ENCODE data around the gene CRTC1. TPM values are rescaled to one million over a fixed set of nuclear protein-coding genes. Genes with fewer than 3 reads are reported as not detected.

Gene CRTC1
- total and polyA plus RNA-seq, 9 of the 15 experiments (the other 6 are each of a cell fraction or from before 2014, with no cell fraction given), result 0.25 to 3.8 (median 1.2) TPM; not detected in 2

- no peaks in the 10 kb centered on the region for H3K79me2 ChIP-seq (ENCODE audit: control insufficient read depth, insufficient read depth, low read length)
- no peaks in the 10 kb centered on the region for H3K9me1 ChIP-seq (ENCODE audit: control insufficient read depth, insufficient read depth, low read length)
- H3K4me2 ChIP-seq (ENCODE audit: insufficient read depth, low read length), result no peak overlapping the region
- no peaks in the 10 kb centered on the region for H3K9me3 ChIP-seq (replicated peaks; ENCODE audit: control insufficient read depth, insufficient read depth, low read depth, low read length)
- no peak overlapping the region for H2AFZ ChIP-seq (ENCODE audit: low read depth, low read length)
- no TSS peak for BruUV-seq (replicated peaks)
- ATAC-seq, result peak; percentile 21
- H3K4me3 ChIP-seq, result no peak overlapping the region
- in situ Hi-C loops (cut with MboI) (no loop called here), intact Hi-C loops (cut with micrococcal nuclease) (no loop called here)
- H3K27me3 ChIP-seq (ENCODE audit: control insufficient read depth in 2 of 2, insufficient read depth in 2 of 2, low read length in 2 of 2), result no peaks in the 10 kb centered on the region; a peak in 2 of 5 replicates
- peak; percentile 56 to 73 (median 69) for DNase-seq (ENCODE audit: extremely low read depth in 1 of 4, low spot score in 3 of 4)
- ChIA-PET POLR2A (interaction anchor here (0.6 to 2.7 kb wide), 4 partner anchors 10 to 140 kb away, joined by 3 to 14 read pairs (median 3); no protein-coding TSS in a partner anchor), CTCF (ENCODE audit: low intra/inter-chr PET ratio) (no interaction called here)
- H4K20me1 ChIP-seq (replicated peaks; ENCODE audit: control insufficient read depth, insufficient read depth, low read length), result peaks cover 14% of the 10 kb centered on the region
- H3K9ac ChIP-seq (ENCODE audit: insufficient read depth in 1 of 2, low read depth in 2 of 2, low read length in 2 of 2), result peak overlapping the region in 1 of 2 experiments; percentile 70; a peak in 2 of 4 replicates
- WGBS (ENCODE audit: insufficient coverage, low coverage, missing lambda C conversion rate), result 24% methylated on average over 32 of the region's 41 CpGs
- H3K27ac ChIP-seq (ENCODE audit: extremely low read depth, low read depth, low read length), result no peak overlapping the region
- FAIRE-seq, result peak; percentile 69
- peaks cover 6 to 60% of the 10 kb centered on the region in 2 experiments; a peak in 4 of 5 replicates for H3K4me1 ChIP-seq (replicated peaks in 1 of 2; ENCODE audit: control insufficient read depth in 2 of 2, insufficient read depth in 2 of 2, low read length in 2 of 2)
- H3K36me3 ChIP-seq (ENCODE audit: control insufficient read depth, insufficient read depth, low read length), result no peaks in the 10 kb centered on the region
- TF ChIP-seq MAFF (IDR thresholded peaks at IDR 0.05; ENCODE audit: low read length), result no peak
- TF ChIP-seq EWSR1 (IDR thresholded peaks at IDR 0.05; ENCODE audit: borderline replicate concordance, low read depth, partially characterized antibody), result no peak
- TF ChIP-seq MBD2 (IDR thresholded peaks at IDR 0.05; ENCODE audit: borderline replicate concordance, low read depth), result 0 out of 2 replicates have a peak, but pooled peaks have one; percentile 23
- TF ChIP-seq TARDBP (IDR thresholded peaks at IDR 0.05), result 0 out of 2 replicates have a peak, but pooled peaks have one; percentile 33
- TF ChIP-seq CREM (IDR thresholded peaks at IDR 0.05; ENCODE audit: low read depth), result peak; percentile 49; the same call in 1 of the 2 replicates
- TF ChIP-seq CTBP1 (IDR thresholded peaks at IDR 0.05; ENCODE audit: borderline replicate concordance), result peak; percentile 53
- TF ChIP-seq SMARCC2 (IDR thresholded peaks at IDR 0.05; ENCODE audit: low read depth), result 0 out of 2 replicates have a peak, but pooled peaks have one; percentile 42
- peak; percentile 75 for TF ChIP-seq ARID1B (IDR thresholded peaks at IDR 0.05)
- TF ChIP-seq, protein P1, sequence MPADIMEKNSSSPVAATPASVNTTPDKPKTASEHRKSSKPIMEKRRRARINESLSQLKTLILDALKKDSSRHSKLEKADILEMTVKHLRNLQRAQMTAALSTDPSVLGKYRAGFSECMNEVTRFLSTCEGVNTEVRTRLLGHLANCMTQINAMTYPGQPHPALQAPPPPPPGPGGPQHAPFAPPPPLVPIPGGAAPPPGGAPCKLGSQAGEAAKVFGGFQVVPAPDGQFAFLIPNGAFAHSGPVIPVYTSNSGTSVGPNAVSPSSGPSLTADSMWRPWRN (IDR thresholded peaks at IDR 0.05; ENCODE audit: low read depth), result 0 out of 2 replicates have a peak, but pooled peaks have one; percentile 19
- TF ChIP-seq SMARCE1 (IDR thresholded peaks at IDR 0.05), result peak; percentile 86
- peak; percentile 67; the same call in 1 of the 2 replicates for TF ChIP-seq TFAP4 (CRISPR knock-in tag; IDR thresholded peaks at IDR 0.05; ENCODE audit: borderline replicate concordance)
- peak; percentile 48; the same call in 1 of the 2 replicates for TF ChIP-seq POLR2G (IDR thresholded peaks at IDR 0.05; ENCODE audit: low read depth, low read length)
- TF ChIP-seq ERF (CRISPR knock-in tag; IDR thresholded peaks at IDR 0.05), result no peak
- TF ChIP-seq, protein P2, sequence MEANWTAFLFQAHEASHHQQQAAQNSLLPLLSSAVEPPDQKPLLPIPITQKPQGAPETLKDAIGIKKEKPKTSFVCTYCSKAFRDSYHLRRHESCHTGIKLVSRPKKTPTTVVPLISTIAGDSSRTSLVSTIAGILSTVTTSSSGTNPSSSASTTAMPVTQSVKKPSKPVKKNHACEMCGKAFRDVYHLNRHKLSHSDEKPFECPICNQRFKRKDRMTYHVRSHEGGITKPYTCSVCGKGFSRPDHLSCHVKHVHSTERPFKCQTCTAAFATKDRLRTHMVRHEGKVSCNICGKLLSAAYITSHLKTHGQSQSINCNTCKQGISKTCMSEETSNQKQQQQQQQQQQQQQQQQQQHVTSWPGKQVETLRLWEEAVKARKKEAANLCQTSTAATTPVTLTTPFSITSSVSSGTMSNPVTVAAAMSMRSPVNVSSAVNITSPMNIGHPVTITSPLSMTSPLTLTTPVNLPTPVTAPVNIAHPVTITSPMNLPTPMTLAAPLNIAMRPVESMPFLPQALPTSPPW (CRISPR knock-in tag; IDR thresholded peaks at IDR 0.05), result peak; percentile 83
- TF ChIP-seq, protein P3, sequence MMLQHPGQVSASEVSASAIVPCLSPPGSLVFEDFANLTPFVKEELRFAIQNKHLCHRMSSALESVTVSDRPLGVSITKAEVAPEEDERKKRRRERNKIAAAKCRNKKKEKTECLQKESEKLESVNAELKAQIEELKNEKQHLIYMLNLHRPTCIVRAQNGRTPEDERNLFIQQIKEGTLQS (IDR thresholded peaks at IDR 0.05), result peak; percentile 77
- TF ChIP-seq, protein P3 (CRISPR knock-in tag; conservative IDR thresholded peaks at IDR 0.05), result no peak
- TF ChIP-seq SIRT6 (IDR thresholded peaks at IDR 0.05; ENCODE audit: low read depth, low read length), result no peak
- TF ChIP-seq CCNT2 (IDR thresholded peaks at IDR 0.05; ENCODE audit: borderline replicate concordance, extremely low read depth, insufficient read length, low read depth, low read length), result peak; percentile 29
These were observed 80.5 kb downstream of the CRTC1 start for GRCh38 chr19:18763674-18764590.

Measured in K562 (cell line).